ENCODE results near the gene KSR1. TPM values are rescaled to one million over a fixed set of nuclear protein-coding genes. Genes with fewer than 3 reads are reported as not detected.
A peak's percentile ranks its signal among the peaks of the same experiment; 100 is the strongest.

Gene KSR1
- total RNA-seq, 1 experiment from 2014 or later: 88.9 TPM

DNA sequence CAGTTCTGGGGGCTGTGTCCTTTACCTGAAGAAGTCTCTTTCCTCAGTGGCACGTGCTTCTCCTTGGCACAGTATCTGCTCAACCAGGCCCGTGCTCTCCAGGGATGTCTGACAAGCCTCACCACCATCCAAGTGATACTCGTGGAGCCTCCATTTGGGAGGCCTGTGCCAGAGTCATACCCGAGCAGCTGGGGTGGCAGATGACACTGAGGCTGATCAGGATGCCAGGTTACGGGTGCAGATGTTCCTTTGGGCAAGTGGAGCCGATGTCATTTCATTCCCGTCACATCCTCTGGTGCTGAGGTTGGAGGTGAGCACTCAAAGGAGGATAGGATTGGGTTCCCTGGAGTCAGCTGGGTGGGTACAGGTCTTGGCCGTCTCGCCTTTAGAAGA lies 87.2 kb downstream of the KSR1 start:
- intact Hi-C loops (cut with micrococcal nuclease; ENCODE audit: unreplicated experiment): no loop called here
- H3K4me3 ChIP-seq (ENCODE audit: low read depth, low read length): no peak overlapping the region
- Mint-ChIP-seq H3K4me1 (ENCODE audit: low read depth, unreplicated experiment) (peaks cover 49% of the 10 kb centered on the region), H3K9me3 (ENCODE audit: unreplicated experiment) (no peaks in the 10 kb centered on the region), H3K4me3 (ENCODE audit: unreplicated experiment) (no peak overlapping the region), H3K27ac (ENCODE audit: unreplicated experiment) (peak overlapping the region; percentile 20), H3K36me3 (ENCODE audit: insufficient read depth, unreplicated experiment) (peaks cover 28% of the 10 kb centered on the region), H3K27me3 (ENCODE audit: insufficient read depth, unreplicated experiment) (no peaks in the 10 kb centered on the region)
- no peak for DNase-seq
- H3K27me3 ChIP-seq (replicated peaks; ENCODE audit: control insufficient read depth, insufficient read depth, low read length): no peaks in the 10 kb centered on the region
- H3K9me3 ChIP-seq: no peaks in the 10 kb centered on the region
- TF ChIP-seq, protein P1, sequence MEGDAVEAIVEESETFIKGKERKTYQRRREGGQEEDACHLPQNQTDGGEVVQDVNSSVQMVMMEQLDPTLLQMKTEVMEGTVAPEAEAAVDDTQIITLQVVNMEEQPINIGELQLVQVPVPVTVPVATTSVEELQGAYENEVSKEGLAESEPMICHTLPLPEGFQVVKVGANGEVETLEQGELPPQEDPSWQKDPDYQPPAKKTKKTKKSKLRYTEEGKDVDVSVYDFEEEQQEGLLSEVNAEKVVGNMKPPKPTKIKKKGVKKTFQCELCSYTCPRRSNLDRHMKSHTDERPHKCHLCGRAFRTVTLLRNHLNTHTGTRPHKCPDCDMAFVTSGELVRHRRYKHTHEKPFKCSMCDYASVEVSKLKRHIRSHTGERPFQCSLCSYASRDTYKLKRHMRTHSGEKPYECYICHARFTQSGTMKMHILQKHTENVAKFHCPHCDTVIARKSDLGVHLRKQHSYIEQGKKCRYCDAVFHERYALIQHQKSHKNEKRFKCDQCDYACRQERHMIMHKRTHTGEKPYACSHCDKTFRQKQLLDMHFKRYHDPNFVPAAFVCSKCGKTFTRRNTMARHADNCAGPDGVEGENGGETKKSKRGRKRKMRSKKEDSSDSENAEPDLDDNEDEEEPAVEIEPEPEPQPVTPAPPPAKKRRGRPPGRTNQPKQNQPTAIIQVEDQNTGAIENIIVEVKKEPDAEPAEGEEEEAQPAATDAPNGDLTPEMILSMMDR (IDR thresholded peaks at IDR 0.05; ENCODE audit: insufficient read depth in 1 of 2, low read depth in 1 of 2, low read length in 1 of 2, severe bottlenecking in 1 of 2, unreplicated experiment in 1 of 2): no peak
- POLR2A ChIA-PET: no interaction called here
- 0 out of 2 replicates have a peak, but pooled peaks cover 1% of the 10 kb centered on the region for H3K36me3 ChIP-seq (ENCODE audit: control insufficient read depth, insufficient read depth, low read length)
- H3K4me1 ChIP-seq: peaks cover 42% of the 10 kb centered on the region
- no TSS peak for BruUV-seq (replicated peaks)
- CTCF ChIA-PET: interaction anchor here (1.2 kb wide), 1 partner anchor 49 kb away, joined by 5 read pairs; no protein-coding TSS in a partner anchor

DNA sequence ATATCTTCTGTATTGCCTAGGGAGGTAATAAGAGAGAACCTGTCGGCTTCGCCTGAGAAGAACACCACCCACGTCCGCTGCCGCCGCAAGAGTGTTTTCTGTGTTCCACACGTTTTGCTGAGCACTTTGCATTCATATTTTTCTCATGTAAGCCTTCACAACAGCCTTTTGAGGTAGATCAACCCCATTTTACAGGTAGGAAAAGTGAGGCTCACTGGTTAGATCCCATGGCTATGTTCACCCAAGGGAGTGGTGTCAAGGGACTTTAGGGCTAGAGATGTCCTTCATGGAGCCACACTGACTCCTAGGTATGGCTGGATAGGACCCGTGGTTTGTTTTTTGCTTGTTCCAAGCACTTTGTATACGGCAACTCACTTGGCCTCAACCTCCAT lies 87.7 kb downstream of the KSR1 start:
- intact Hi-C loops (cut with micrococcal nuclease; ENCODE audit: unreplicated experiment): loop anchor here (2.0 kb wide), 1 partner anchor 15 kb away; no protein-coding TSS in a partner anchor
- Histone ChIP-seq H3K4me1 (peaks cover 42% of the 10 kb centered on the region), H3K9me3 (no peaks in the 10 kb centered on the region), H3K4me3 (ENCODE audit: low read depth, low read length) (no peak overlapping the region), H3K27me3 (replicated peaks; ENCODE audit: control insufficient read depth, insufficient read depth, low read length) (no peaks in the 10 kb centered on the region), H3K36me3 (ENCODE audit: control insufficient read depth, insufficient read depth, low read length) (0 out of 2 replicates have a peak, but pooled peaks cover 1% of the 10 kb centered on the region)
- H3K4me3 Mint-ChIP-seq (ENCODE audit: unreplicated experiment): no peak overlapping the region
- peak overlapping the region; percentile 20 for H3K27ac Mint-ChIP-seq (ENCODE audit: unreplicated experiment)
- no TSS peak for BruUV-seq (replicated peaks)
- H3K27me3 Mint-ChIP-seq (ENCODE audit: insufficient read depth, unreplicated experiment): no peaks in the 10 kb centered on the region
- H3K36me3 Mint-ChIP-seq (ENCODE audit: insufficient read depth, unreplicated experiment): peaks cover 28% of the 10 kb centered on the region
- peaks cover 49% of the 10 kb centered on the region for H3K4me1 Mint-ChIP-seq (ENCODE audit: low read depth, unreplicated experiment)
- DNase-seq: no peak
- ChIA-PET POLR2A (no interaction called here), CTCF (no interaction called here)
- no peaks in the 10 kb centered on the region for H3K9me3 Mint-ChIP-seq (ENCODE audit: unreplicated experiment)
- TF ChIP-seq, protein P1 (IDR thresholded peaks at IDR 0.05; ENCODE audit: insufficient read depth in 1 of 2, low read depth in 1 of 2, low read length in 1 of 2, severe bottlenecking in 1 of 2, unreplicated experiment in 1 of 2): no peak

DNA sequence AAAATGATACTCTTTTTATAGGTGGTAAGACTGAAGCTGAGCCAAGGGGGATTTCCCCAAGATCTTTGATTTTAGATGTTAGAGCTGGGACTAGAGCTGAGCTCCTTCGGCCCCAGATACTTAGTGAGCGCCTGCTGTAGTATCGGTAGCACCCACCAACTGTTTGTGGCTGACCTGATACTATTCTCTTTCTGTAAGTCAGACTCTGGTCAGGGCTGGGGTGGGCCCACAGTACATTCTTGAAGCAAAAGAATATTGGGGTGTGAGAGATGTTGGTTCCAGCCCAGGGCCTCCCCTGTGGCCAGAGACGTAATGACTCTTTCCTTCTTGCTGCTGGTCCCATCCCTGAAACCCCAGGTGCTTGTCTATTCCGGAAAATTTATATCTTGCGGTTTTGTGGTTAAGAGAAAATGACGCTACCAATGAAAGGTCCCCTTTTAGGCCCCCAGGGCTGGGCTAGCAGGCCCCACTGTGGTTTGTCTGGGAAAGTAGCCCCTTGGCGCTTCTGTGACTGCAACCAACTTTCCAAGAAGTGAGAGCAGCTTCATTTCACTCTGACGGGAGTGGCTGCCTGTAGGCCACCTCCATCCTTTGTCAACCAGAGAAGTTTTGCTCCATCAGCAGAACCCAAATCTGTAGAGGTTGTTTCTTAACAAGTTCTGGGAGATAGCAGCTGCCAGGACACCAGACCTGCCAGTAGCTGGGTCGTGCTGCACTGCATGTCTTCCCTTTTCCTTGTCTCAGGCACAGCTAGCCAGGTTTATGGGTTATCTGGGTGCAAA lies 88.3 kb downstream of the KSR1 start:
- TF ChIP-seq, protein P1 (IDR thresholded peaks at IDR 0.05; ENCODE audit: insufficient read depth in 1 of 2, low read depth in 1 of 2, low read length in 1 of 2, severe bottlenecking in 1 of 2, unreplicated experiment in 1 of 2): no peak
- POLR2A ChIA-PET: no interaction called here
- Mint-ChIP-seq H3K4me3 (ENCODE audit: unreplicated experiment) (no peak overlapping the region), H3K27ac (ENCODE audit: unreplicated experiment) (peak overlapping the region; percentile 85), H3K4me1 (ENCODE audit: low read depth, unreplicated experiment) (peaks cover 46% of the 10 kb centered on the region), H3K36me3 (ENCODE audit: insufficient read depth, unreplicated experiment) (peaks cover 27% of the 10 kb centered on the region), H3K9me3 (ENCODE audit: unreplicated experiment) (no peaks in the 10 kb centered on the region), H3K27me3 (ENCODE audit: insufficient read depth, unreplicated experiment) (no peaks in the 10 kb centered on the region)
- Histone ChIP-seq H3K4me1 (peaks cover 45% of the 10 kb centered on the region), H3K27me3 (replicated peaks; ENCODE audit: control insufficient read depth, insufficient read depth, low read length) (no peaks in the 10 kb centered on the region), H3K9me3 (no peaks in the 10 kb centered on the region), H3K36me3 (ENCODE audit: control insufficient read depth, insufficient read depth, low read length) (peaks cover 4% of the 10 kb centered on the region; the same call in 1 of the 2 replicates), H3K4me3 (ENCODE audit: low read depth, low read length) (no peak overlapping the region)
- intact Hi-C loops (cut with micrococcal nuclease; ENCODE audit: unreplicated experiment): loop anchor here (1.0 to 2.0 kb wide), 2 partner anchors 9 to 14 kb away; no protein-coding TSS in a partner anchor
- no peak for DNase-seq
- no TSS peak for BruUV-seq (replicated peaks)
- CTCF ChIA-PET: no interaction called here

All from Caco-2 (cell line).